ENCODE measurements around the gene WDR62. TPM values are rescaled to one million over a fixed set of nuclear protein-coding genes. Genes with fewer than 3 reads are reported as not detected.

WDR62 gene
- total RNA-seq, 1 donor, result 7.8 TPM

DNA sequence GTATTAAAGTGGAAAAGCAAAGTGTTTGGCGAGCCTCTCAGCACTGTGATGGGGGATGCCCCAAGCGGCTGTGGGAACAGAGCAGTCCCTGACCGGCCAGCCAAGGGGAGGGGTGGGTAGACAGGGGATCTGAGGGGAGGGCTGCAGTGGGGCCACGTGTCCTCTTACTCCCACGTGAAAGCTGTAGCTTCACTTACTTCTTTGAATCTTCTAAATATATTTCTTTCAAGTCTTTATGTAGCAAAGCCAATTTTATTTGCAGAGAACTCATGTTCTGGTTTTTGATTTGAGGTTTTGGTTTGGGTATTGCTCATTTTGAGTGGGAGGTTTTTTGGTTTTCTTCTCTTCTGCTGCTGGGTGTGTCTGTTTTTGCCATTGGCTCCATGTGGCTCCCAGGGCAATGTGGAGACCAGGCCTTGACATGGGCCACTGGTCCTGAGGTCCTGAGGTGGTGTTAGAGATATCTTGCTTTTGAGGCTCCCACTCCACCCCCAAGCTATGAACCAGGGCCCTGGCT is 38.5 kb downstream of the WDR62 start:
- no peak for TF ChIP-seq CTCF (IDR thresholded peaks at IDR 0.05; ENCODE audit: insufficient read depth, low read depth, low read length)
- DNase-seq (ENCODE audit: low read depth), result no peak
- no peak overlapping the region for H3K4me3 ChIP-seq (ENCODE audit: low read depth, low read length)

DNA sequence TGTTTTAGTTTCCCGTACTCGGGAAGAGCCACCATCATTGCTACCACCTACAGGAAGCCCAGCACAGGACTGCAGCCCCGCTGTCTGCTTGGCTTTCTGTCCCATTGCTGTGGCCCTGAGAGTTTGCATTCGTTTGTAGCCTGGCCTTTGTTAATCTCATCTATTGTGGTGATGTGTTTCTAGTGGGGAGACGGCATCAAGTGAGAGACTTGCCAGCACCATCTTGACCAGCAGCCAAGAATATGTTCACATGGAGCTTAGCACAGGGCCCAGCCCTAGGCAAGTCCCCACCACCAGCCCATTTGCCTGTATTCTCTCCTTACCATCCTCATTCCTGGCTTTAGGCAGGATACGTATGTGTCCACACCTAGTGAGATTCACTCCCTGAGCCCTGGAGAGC is 39.0 kb downstream of the WDR62 start:
- no peak for DNase-seq (ENCODE audit: low read depth)

GRCh38 chr19:36097036-36097435 is 42.3 kb downstream of the WDR62 start:
- DNase-seq (ENCODE audit: low read depth), result no peak
- TF ChIP-seq CTCF (IDR thresholded peaks at IDR 0.05; ENCODE audit: insufficient read depth, low read depth, low read length), result no peak
- H3K4me3 ChIP-seq (ENCODE audit: low read depth, low read length), result no peak overlapping the region

More for the DNA sequence above, 39.0 kb downstream of the WDR62 start:
- H3K4me3 ChIP-seq (ENCODE audit: low read depth, low read length), result no peak overlapping the region
- TF ChIP-seq CTCF (IDR thresholded peaks at IDR 0.05; ENCODE audit: insufficient read depth, low read depth, low read length), result no peak

DNA sequence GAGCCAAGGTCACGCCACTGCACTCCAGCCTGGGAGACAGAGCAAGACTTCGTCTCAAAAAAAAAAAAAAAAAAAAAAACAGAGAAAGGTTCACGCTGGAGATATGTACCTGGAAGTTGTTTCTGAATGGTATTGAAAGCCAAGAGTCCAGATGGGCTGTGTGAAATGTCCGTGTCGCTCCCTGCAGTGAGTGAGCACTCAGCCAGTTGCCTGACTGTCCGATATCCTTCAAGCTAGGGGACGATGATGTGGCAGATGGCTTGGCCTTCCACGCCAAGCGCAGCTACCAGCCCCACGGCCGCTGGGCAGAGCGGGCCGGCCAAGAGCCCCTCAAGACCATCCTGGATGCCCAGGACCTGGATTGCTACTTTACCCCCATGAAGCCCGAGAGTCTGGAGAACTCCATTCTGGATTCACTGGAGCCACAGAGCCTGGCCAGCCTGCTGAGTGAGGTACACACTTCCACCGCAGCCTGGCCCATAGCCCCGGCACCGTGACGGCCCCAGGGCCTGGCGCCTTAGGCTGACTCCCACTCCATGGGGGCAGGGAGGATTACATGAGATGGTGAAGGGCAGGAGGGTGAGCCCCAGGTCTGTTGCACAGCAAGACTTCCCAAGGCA is 44.6 kb downstream of the WDR62 start:
- DNase-seq (ENCODE audit: low read depth), result no peak
- no peak overlapping the region for H3K4me3 ChIP-seq (ENCODE audit: low read depth, low read length)
- TF ChIP-seq CTCF (IDR thresholded peaks at IDR 0.05; ENCODE audit: insufficient read depth, low read depth, low read length), result no peak

DNA sequence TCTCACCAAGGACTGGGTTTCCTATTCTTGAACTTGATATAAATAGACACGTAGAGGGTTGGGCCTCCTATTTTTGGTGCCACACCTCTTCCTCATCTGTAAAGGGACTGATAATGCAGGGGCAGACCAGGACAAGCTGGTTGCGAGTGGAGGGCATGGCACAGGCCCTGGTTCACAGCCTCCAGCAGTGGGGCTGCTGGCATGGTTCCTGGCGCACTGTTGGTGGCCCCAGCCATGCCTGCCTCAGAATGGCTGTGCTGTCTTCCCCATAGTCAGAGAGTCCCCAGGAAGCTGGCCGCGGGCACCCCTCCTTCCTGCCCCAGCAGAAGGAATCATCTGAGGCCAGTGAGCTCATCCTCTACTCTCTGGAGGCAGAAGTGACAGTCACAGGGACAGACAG is 45.8 kb downstream of the WDR62 start:
- no peak overlapping the region for H3K4me3 ChIP-seq (ENCODE audit: low read depth, low read length)
- DNase-seq (ENCODE audit: low read depth), result no peak
- no peak for TF ChIP-seq CTCF (IDR thresholded peaks at IDR 0.05; ENCODE audit: insufficient read depth, low read depth, low read length)

DNA sequence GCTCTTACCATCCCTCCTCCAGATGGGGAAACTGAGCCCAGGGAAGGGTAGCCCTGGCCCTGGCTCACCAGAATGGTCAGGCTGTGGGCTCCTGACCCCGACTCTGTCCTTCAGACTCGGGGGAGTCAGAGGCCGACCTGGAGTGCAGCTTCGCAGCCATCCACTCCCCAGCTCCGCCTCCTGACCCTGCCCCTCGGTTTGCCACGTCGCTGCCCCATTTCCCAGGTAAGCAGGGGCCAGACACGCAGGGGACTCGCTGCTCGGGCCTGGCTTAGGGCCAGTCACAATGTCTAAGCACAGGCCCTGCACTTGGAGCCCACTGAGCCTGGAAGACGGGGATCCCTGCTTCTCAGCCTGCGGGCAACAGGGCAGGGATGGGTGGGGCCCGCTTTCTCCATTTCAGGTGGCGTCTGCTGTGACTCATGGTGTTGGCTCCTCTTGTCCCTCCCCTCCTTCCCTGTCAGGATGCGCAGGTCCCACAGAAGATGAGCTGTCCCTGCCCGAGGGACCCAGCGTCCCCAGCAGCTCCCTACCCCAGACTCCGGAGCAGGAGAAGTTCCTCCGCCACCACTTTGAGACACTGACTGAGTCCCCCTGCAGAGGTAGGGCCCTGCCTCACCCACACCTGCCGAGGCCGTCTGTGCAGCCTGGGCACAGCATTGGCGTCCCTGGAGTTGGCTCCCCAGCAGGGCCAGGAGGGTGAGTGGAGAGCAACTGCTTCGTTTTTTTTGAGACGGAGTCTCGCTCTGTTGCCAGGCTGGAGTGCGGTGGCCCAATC is 47.0 kb downstream of the WDR62 start:
- DNase-seq (ENCODE audit: low read depth), result no peak
- no peak for TF ChIP-seq CTCF (IDR thresholded peaks at IDR 0.05; ENCODE audit: insufficient read depth, low read depth, low read length)
- no peak overlapping the region for H3K4me3 ChIP-seq (ENCODE audit: low read depth, low read length)

All from fibroblast of villous mesenchyme (primary cell).